Left cardiac atrium (tissue), 4 donors: ENCODE data around the gene FHOD1. TPM values are rescaled to one million over a fixed set of nuclear protein-coding genes. Genes with fewer than 3 reads are reported as not detected.
A peak's percentile ranks its signal among the peaks of the same experiment; 100 is the strongest.

Experiments used
- ATAC-seq, 2 donors: fragments of 200-7000 bp; cut with Tn5 transposase; one replicate each; pipeline ENCODE4 v1.9.1; 2020; ENCODE audit warnings: mild to moderate bottlenecking in 2 of 2, moderate library complexity in 2 of 2
- DNase-seq: peaks from one replicate; pipeline ENCODE4 v3.0.0-alpha.2; 2020
- intact Hi-C, 2 donors: fragments of 100-400 bp; cut with DNase I; formaldehyde crosslinking; loops; one replicate each; pipeline versions ENCODE4 v1.14.1 to v1.15.1; 2022 to 2023
- long read RNA-seq: library from polyadenylated mRNA; unstranded; transcript quantifications from one replicate; pipeline ENCODE4 v2.0.0, GENCODE V29; 2021
- total RNA-seq, 2 donors: library from RNA; stranded (reverse); fragmentation: NEBNext Ultra II Directional; extraction: Animal tissue kit (Norgen Biotek cat#: 25700); gene quantifications; one replicate each; pipeline ENCODE4 v1.2.1, GENCODE V29; 2021
- donor health status: DM: no; HTN: yes; CAD: no.
- donor health status: DM: no; HTN: yes; CAD: no; lungs with severe emphysema.
- donor health status: DM: yes; HTN: yes; CAD: no.
- donor health status: Dilated cardiomyopathy.

The FHOD1 gene
- 10 to 100 TPM; 18.7 to 25.8 TPM for total RNA-seq
- long read RNA-seq, partial matches to known transcripts = 6 of 8 reads
- long read RNA-seq, other reads (novel, unspliced or antisense) = 2 of 8 reads

GRCh38 chr16:67247192-67248072 is at the start of gene FHOD1:
TSS of gene FHOD1 (minus strand) at chr16:67247481. CDS start at chr16:67247410, 71 bp downstream.
- intact Hi-C loops = no loop called here
- peak; percentile 99 for DNase-seq
- ATAC-seq = peak; percentile 80 to 85

- intact Hi-C loops = no loop called here
- no peak for DNase-seq
- no peak for ATAC-seq
Observed at GRCh38 chr16:67296420-67296819, 49.1 kb upstream of the FHOD1 start.

GRCh38 chr16:67294938-67295361 is 47.7 kb upstream of the FHOD1 start:
- peak in 1 of 2 donors; percentile 72 for ATAC-seq
- intact Hi-C loops = no loop called here

GRCh38 chr16:67294171-67294757 is 47.0 kb upstream of the FHOD1 start:
- ATAC-seq (no peak), DNase-seq (no peak)
- intact Hi-C loops = no loop called here

More at GRCh38 chr16:67294938-67295361, 47.7 kb upstream of the FHOD1 start:
- no peak for DNase-seq

- intact Hi-C loops = no loop called here
- ATAC-seq (no peak), DNase-seq (no peak)
Observed at GRCh38 chr16:67291461-67291860, 44.2 kb upstream of the FHOD1 start.

GRCh38 chr16:67287960-67288359 is 40.7 kb upstream of the FHOD1 start:
- intact Hi-C loops = no loop called here
- no peak for ATAC-seq

GRCh38 chr16:67286441-67287235 is 39.4 kb upstream of the FHOD1 start:
- DNase-seq (no peak), ATAC-seq (no peak)
- intact Hi-C loops = no loop called here

More at GRCh38 chr16:67287960-67288359, 40.7 kb upstream of the FHOD1 start:
- no peak for DNase-seq

GRCh38 chr16:67284699-67285646 is 37.7 kb upstream of the FHOD1 start:
- DNase-seq (no peak), ATAC-seq (peak; percentile 44 to 58)
- intact Hi-C loops = no loop called here

GRCh38 chr16:67283826-67284555 is 36.7 kb upstream of the FHOD1 start:
- ATAC-seq = no peak
- intact Hi-C loops = no loop called here
- DNase-seq = no peak

GRCh38 chr16:67283039-67283825 is 36.0 kb upstream of the FHOD1 start:
- DNase-seq (no peak), ATAC-seq (no peak)
- intact Hi-C loops = no loop called here

- no peak for DNase-seq
- no peak for ATAC-seq
- intact Hi-C loops = no loop called here
Observed at GRCh38 chr16:67282447-67282805, 35.1 kb upstream of the FHOD1 start.

GRCh38 chr16:67281536-67282446 is 34.5 kb upstream of the FHOD1 start:
- no peak for ATAC-seq
- intact Hi-C loops = no loop called here
- DNase-seq = no peak

GRCh38 chr16:67280090-67281015 is 33.1 kb upstream of the FHOD1 start:
- no peak for ATAC-seq
- intact Hi-C loops = no loop called here
- no peak for DNase-seq

GRCh38 chr16:67279296-67280089 is 32.2 kb upstream of the FHOD1 start, which contains the start of gene PLEKHG4:
TSS of gene PLEKHG4 (plus strand) at chr16:67279532. CDS start at chr16:67280045, 513 bp downstream.
- DNase-seq (peak; percentile 79), ATAC-seq (peak; percentile 80 to 92)
- intact Hi-C loops = no loop called here
